PC-3 (cell line): ENCODE results near the gene ZNF189. TPM values are rescaled to one million over a fixed set of nuclear protein-coding genes. Genes with fewer than 3 reads are reported as not detected.

Source experiments
- ATAC-seq: fragments of 200-7000 bp; cut with Tn5 transposase; 2 replicates; pipeline ENCODE4 v1.9.1; 2020; ENCODE audit warnings: mild to moderate bottlenecking, moderate library complexity
- BruUV-seq: library from RNA; stranded (reverse); fragments of 400-500 nt; replicated peaks from 2 replicates; lab custom pipeline; 2021; lab: Mats Ljungman, UMichigan
- CTCF ChIA-PET: fragments of 300-600 bp; sonication (Branson Sonifier 250); formaldehyde crosslinking; loops from one replicate; lab custom pipeline; 2022; ENCODE audit warnings: antibody characterized with exemption; lab: Charles Lee
- POLR2A ChIA-PET: fragments of 300-600 bp; sonication (Branson Sonifier 250); formaldehyde crosslinking; loops from one replicate; lab custom pipeline; 2022; ENCODE audit warnings: antibody characterized with exemption; ENCODE audit not compliant: unreplicated experiment; lab: Charles Lee
- DNase-seq: peaks from one replicate; pipeline ENCODE4 v3.0.0-alpha.2; 2015
- H2AFZ ChIP-seq: fragments of 300-600 bp; sonication (generic); 2 replicates; pipeline ENCODE4 v1.6.0; 2016; ENCODE audit warnings: antibody characterized with exemption, low read length
- H3F3A ChIP-seq: fragments of 300-600 bp; sonication (generic); one replicate; pipeline ENCODE4 v1.6.0; 2017; ENCODE audit warnings: antibody characterized with exemption, low read length, control low read depth, mild to moderate bottlenecking; ENCODE audit not compliant: unreplicated experiment
- H3K27ac ChIP-seq: fragments of 300-600 bp; sonication (generic); 2 replicates; pipeline ENCODE4 v1.5.1; 2016; ENCODE audit warnings: mild to moderate bottlenecking, low read length
- H3K27me3 ChIP-seq: fragments of 300-600 bp; sonication (generic); 2 replicates; pipeline ENCODE4 v1.6.1; 2016; ENCODE audit warnings: low read length, mixed read lengths
- H3K36me3 ChIP-seq: fragments of 300-600 bp; sonication (generic); 2 replicates; pipeline ENCODE4 v1.6.1; 2016; ENCODE audit warnings: low read depth, mixed run types, low read length, mixed read lengths
- H3K4me1 ChIP-seq: fragments of 300-600 bp; sonication (generic); 2 replicates; pipeline ENCODE4 v1.5.1; 2016; ENCODE audit warnings: low read length; ENCODE audit not compliant: insufficient read depth
- H3K4me2 ChIP-seq: fragments of 300-600 bp; sonication (generic); 2 replicates; pipeline ENCODE4 v1.6.0; 2016; ENCODE audit warnings: low read length
- H3K4me3 ChIP-seq: fragments of 300-600 bp; sonication (generic); 2 replicates; pipeline ENCODE4 v1.5.1; 2016; ENCODE audit warnings: mild to moderate bottlenecking, low read length, mixed read lengths
- H3K79me2 ChIP-seq: fragments of 300-600 bp; sonication (generic); 2 replicates; pipeline ENCODE4 v1.6.1; 2017; ENCODE audit warnings: low read length, mixed read lengths
- H3K9ac ChIP-seq: fragments of 300-600 bp; sonication (generic); 2 replicates; pipeline ENCODE4 v1.6.0; 2016; ENCODE audit warnings: mild to moderate bottlenecking, low read length
- H3K9me2 ChIP-seq: fragments of 300-600 bp; sonication (generic); replicated peaks from 2 replicates; pipeline ENCODE4 v1.6.1; 2016; ENCODE audit warnings: mixed run types, low read length, mixed read lengths
- H3K9me3 ChIP-seq: fragments of 300-600 bp; sonication (generic); 2 replicates; pipeline ENCODE4 v1.6.1; 2016; ENCODE audit warnings: low read length, mixed read lengths
- H4K20me1 ChIP-seq: fragments of 300-600 bp; sonication (generic); 2 replicates; pipeline ENCODE4 v1.6.1; 2016; ENCODE audit warnings: low read length, mixed read lengths
- CTCF ChIP-seq: fragments of 300-600 bp; sonication (generic); conservative IDR thresholded peaks from 2 replicates; pipeline ENCODE4 v1.5.1; 2017; ENCODE audit warnings: antibody characterized with exemption, low read depth, mild to moderate bottlenecking, low read length
- EZH2 ChIP-seq: fragments of 300-600 bp; sonication (generic); IDR thresholded peaks from one replicate; pipeline ENCODE4 v1.6.1; 2017; ENCODE audit warnings: antibody characterized with exemption, mild to moderate bottlenecking, low read length; ENCODE audit not compliant: unreplicated experiment
- EZH2phosphoT487 ChIP-seq: fragments of 300-600 bp; sonication (generic); IDR thresholded peaks from 2 replicates; pipeline ENCODE4 v1.6.1; 2018; ENCODE audit warnings: mild to moderate bottlenecking, antibody characterized with exemption, low read length, borderline replicate concordance
- intact Hi-C: fragments of 100-400 bp; cut with micrococcal nuclease; formaldehyde crosslinking; loops from 2 replicates; pipeline ENCODE4 v1.9.0; 2023
- total RNA-seq: library from RNA; depleted of rRNA; stranded (reverse); fragments of >200 nt; gene quantifications from 2 replicates; pipeline ENCODE4 v1.2.3, GENCODE V29; 2014

Gene ZNF189
- total RNA-seq, 1 experiment from 2014 or later, result 4.5 TPM

- BruUV-seq, result no TSS peak
- H3K79me2 ChIP-seq, result no peaks in the 10 kb centered on the region
- no peak overlapping the region for H3K4me3 ChIP-seq
- H3K4me1 ChIP-seq, result no peaks in the 10 kb centered on the region
- no peak for TF ChIP-seq EZH2
- TF ChIP-seq EZH2phosphoT487, result no peak
- TF ChIP-seq CTCF, result no peak
- no peak overlapping the region for H3K4me2 ChIP-seq
- no peak overlapping the region for H3K9ac ChIP-seq
- no peak overlapping the region for H3K27ac ChIP-seq
- ATAC-seq (no peak), DNase-seq (no peak)
- CTCF ChIA-PET, result no interaction called here
- no peaks in the 10 kb centered on the region for H3K36me3 ChIP-seq
- POLR2A ChIA-PET, result no interaction called here
- H2AFZ ChIP-seq, result no peak overlapping the region
- no peaks in the 10 kb centered on the region for H3K9me2 ChIP-seq
- intact Hi-C loops, result no loop called here
- no peaks in the 10 kb centered on the region for H3K9me3 ChIP-seq
- H3F3A ChIP-seq, result no peaks in the 10 kb centered on the region
- H3K27me3 ChIP-seq, result peaks cover 27% of the 10 kb centered on the region
- H4K20me1 ChIP-seq, result no peaks in the 10 kb centered on the region
These were observed 44.7 kb downstream of the ZNF189 start for GRCh38 chr9:101443364-101443771.

GRCh38 chr9:101445353-101446029, 46.8 kb downstream of the ZNF189 start:
- H3K4me3 ChIP-seq, result peak overlapping the region; percentile 42; the same call in 1 of the 2 replicates
- no peak for ATAC-seq
- CTCF ChIA-PET, result no interaction called here

More at GRCh38 chr9:101445353-101446029, 46.8 kb downstream of the ZNF189 start:
- no peaks in the 10 kb centered on the region for H3K9me3 ChIP-seq
- H3F3A ChIP-seq, result no peaks in the 10 kb centered on the region
- DNase-seq, result no peak
- H3K79me2 ChIP-seq, result no peaks in the 10 kb centered on the region
- no TSS peak for BruUV-seq
- 0 out of 2 replicates have a peak overlapping the region, but pooled peaks have one; percentile 31 for H2AFZ ChIP-seq
- no peak overlapping the region for H3K27ac ChIP-seq
- POLR2A ChIA-PET, result no interaction called here
- no peaks in the 10 kb centered on the region for H3K36me3 ChIP-seq
- no peaks in the 10 kb centered on the region for H3K4me1 ChIP-seq
- H3K27me3 ChIP-seq, result peaks cover 24% of the 10 kb centered on the region
- intact Hi-C loops, result no loop called here
- no peaks in the 10 kb centered on the region for H4K20me1 ChIP-seq
- no peaks in the 10 kb centered on the region for H3K9me2 ChIP-seq
- peak overlapping the region; percentile 15; the same call in 1 of the 2 replicates for H3K4me2 ChIP-seq
- H3K9ac ChIP-seq, result no peak overlapping the region
- TF ChIP-seq EZH2phosphoT487 (no peak), EZH2 (no peak), CTCF (no peak)
